CD4-positive, alpha-beta T cell (primary cell): ENCODE measurements around the gene GAL3ST1. TPM values are rescaled to one million over a fixed set of nuclear protein-coding genes. Genes with fewer than 3 reads are reported as not detected.

Source experiments
- ATAC-seq: fragments of 200-7000 bp; cut with Tn5 transposase; one replicate; pipeline ENCODE4 v1.10.0; 2022; ENCODE audit warnings: mild to moderate bottlenecking; ENCODE audit not compliant: poor library complexity
- CTCF ChIA-PET: fragments of 350-600 bp; sonication (Branson Sonifier 250); formaldehyde crosslinking; loops from one replicate; lab custom pipeline; 2021; ENCODE audit warnings: antibody characterized with exemption, inconsistent platforms; lab: Charles Lee
- POLR2A ChIA-PET: fragments of 350-600 bp; sonication (Branson Sonifier 250); formaldehyde crosslinking; loops from one replicate; lab custom pipeline; 2021; ENCODE audit warnings: antibody characterized with exemption, inconsistent platforms; lab: Charles Lee
- DNase-seq, 14 experiments: peaks; one replicate each; pipeline ENCODE4 v3.0.0-alpha.2; 2013 to 2020; ENCODE audit warnings: mixed read lengths in 2 of 14
- H3K27ac ChIP-seq, 2 donors: one replicate each; pipeline versions ENCODE4 v1.5.1 to v1.7.0; 2013; ENCODE audit warnings: low read length in 2 of 2, low read depth in 1 of 2, mild to moderate bottlenecking in 1 of 2
- H3K27me3 ChIP-seq, 2 experiments: 1 replicate in 1 of 2; 2 replicates in 1 of 2; pipeline versions ENCODE4 v1.6.1 to v1.7.0; 2013; ENCODE audit warnings: low read length in 2 of 2, control low read depth in 1 of 2, mild to moderate bottlenecking in 1 of 2, moderate library complexity in 1 of 2; ENCODE audit not compliant: insufficient read depth in 2 of 2, control insufficient read depth in 1 of 2
- H3K36me3 ChIP-seq: one replicate; pipeline ENCODE4 v1.6.1; 2013; ENCODE audit warnings: low read length, control low read depth; ENCODE audit not compliant: insufficient read depth
- H3K4me1 ChIP-seq: one replicate; pipeline ENCODE4 v1.6.1; 2013; ENCODE audit warnings: low read length, control low read depth; ENCODE audit not compliant: insufficient read depth
- H3K4me3 ChIP-seq: one replicate; pipeline ENCODE4 v1.5.1; 2013; ENCODE audit warnings: mild to moderate bottlenecking, low read length, moderate library complexity
- H3K9me3 ChIP-seq, 2 experiments: 1 replicate in 1 of 2; 2 replicates in 1 of 2; pipeline versions ENCODE4 v1.6.1 to v1.7.0; 2013; ENCODE audit warnings: low read length in 2 of 2, mild to moderate bottlenecking in 2 of 2, control low read depth in 1 of 2, moderate library complexity in 1 of 2; ENCODE audit not compliant: control insufficient read depth in 1 of 2, insufficient read depth in 1 of 2
- H3K27ac Mint-ChIP-seq: one replicate; pipeline ENCODE4 v1.8.0; 2020; ENCODE audit warnings: mixed read lengths
- H3K27me3 Mint-ChIP-seq: one replicate; pipeline ENCODE4 v1.8.0; 2021; ENCODE audit warnings: mixed read lengths
- H3K36me3 Mint-ChIP-seq: one replicate; pipeline ENCODE4 v1.8.0; 2021; ENCODE audit warnings: low read depth, mixed read lengths
- H3K4me1 Mint-ChIP-seq: one replicate; pipeline ENCODE4 v1.8.0; 2021; ENCODE audit warnings: low read depth, mixed read lengths
- H3K4me3 Mint-ChIP-seq: one replicate; pipeline ENCODE4 v1.8.0; 2020; ENCODE audit warnings: mild to moderate bottlenecking, mixed read lengths
- H3K9me3 Mint-ChIP-seq: one replicate; pipeline ENCODE4 v1.8.0; 2020; ENCODE audit warnings: mixed read lengths
- CTCF ChIP-seq: fragments of 200-600 bp; IDR thresholded peaks from one replicate; pipeline ENCODE4 v1.8.0; 2022; ENCODE audit warnings: antibody characterized with exemption, mild to moderate bottlenecking
- intact Hi-C, 2 experiments: fragments of 100-400 bp; cut with DNase I in 1 of 2; cut with micrococcal nuclease in 1 of 2; formaldehyde crosslinking; loops; one replicate each; pipeline versions ENCODE4 v1.15.1 to v1.9.0; 2023 to 2025; cut with DNase I, micrococcal nuclease
- total RNA-seq, 174 experiments: library from RNA in 2 of 174; stranded (reverse) in 2 of 174; gene quantifications; one replicate each; pipeline ENCODE4 v1.2.3 and lab custom pipeline; 2021 to 2026

GAL3ST1 gene
- total RNA-seq, 2 experiments from 2014 or later = not detected

- no peak for ATAC-seq
- Histone ChIP-seq H3K4me1 (peaks cover 31% of the 10 kb centered on the region), H3K27me3 (no peaks in the 10 kb centered on the region), H3K27ac (no peak overlapping the region), H3K9me3 (no peaks in the 10 kb centered on the region), H3K4me3 (no peak overlapping the region), H3K36me3 (no peaks in the 10 kb centered on the region)
- Mint-ChIP-seq H3K27me3 (no peaks in the 10 kb centered on the region), H3K4me3 (no peak overlapping the region), H3K27ac (no peak overlapping the region), H3K4me1 (peaks cover 16% of the 10 kb centered on the region), H3K36me3 (no peaks in the 10 kb centered on the region), H3K9me3 (no peaks in the 10 kb centered on the region)
- TF ChIP-seq CTCF = no peak
- CTCF ChIA-PET = interaction anchor here (0.6 to 0.8 kb wide), 2 partner anchors 19 to 874 kb away, joined by 3 to 4 read pairs; no protein-coding TSS in a partner anchor
- POLR2A ChIA-PET = no interaction called here
- no peak for DNase-seq
- intact Hi-C loops = loop anchor here in 1 of 2 experiments (10.0 kb wide), 1 partner anchor 210 kb away; the partner anchor contains the start of gene SEC14L2
These were observed 30.3 kb upstream of the GAL3ST1 start for GRCh38 chr22:30604723-30605122.

GRCh38 chr22:30603801-30604200 lies 29.3 kb upstream of the GAL3ST1 start:
- Mint-ChIP-seq H3K9me3 (no peaks in the 10 kb centered on the region), H3K36me3 (no peaks in the 10 kb centered on the region), H3K4me1 (peaks cover 16% of the 10 kb centered on the region), H3K27ac (no peak overlapping the region), H3K27me3 (no peaks in the 10 kb centered on the region), H3K4me3 (no peak overlapping the region)
- DNase-seq (no peak), ATAC-seq (no peak)
- Histone ChIP-seq H3K4me1 (peaks cover 26% of the 10 kb centered on the region), H3K36me3 (no peaks in the 10 kb centered on the region), H3K27me3 (no peaks in the 10 kb centered on the region), H3K4me3 (no peak overlapping the region), H3K9me3 (no peaks in the 10 kb centered on the region), H3K27ac (no peak overlapping the region)
- ChIA-PET CTCF (no interaction called here), POLR2A (no interaction called here)
- no peak for TF ChIP-seq CTCF
- intact Hi-C loops = loop anchor here in 1 of 2 experiments (10.0 kb wide), 1 partner anchor 209 kb away; the partner anchor contains the start of gene SEC14L2

- Mint-ChIP-seq H3K27ac (no peak overlapping the region), H3K36me3 (no peaks in the 10 kb centered on the region), H3K4me3 (no peak overlapping the region), H3K27me3 (no peaks in the 10 kb centered on the region), H3K9me3 (no peaks in the 10 kb centered on the region), H3K4me1 (peaks cover 10% of the 10 kb centered on the region)
- CTCF ChIA-PET = interaction anchor here (0.6 kb wide), 1 partner anchor 891 kb away, joined by 3 read pairs; no protein-coding TSS in a partner anchor
- H3K9me3 ChIP-seq = no peaks in the 10 kb centered on the region
- ATAC-seq = peak; percentile 50
- no peaks in the 10 kb centered on the region for H3K36me3 ChIP-seq
- TF ChIP-seq CTCF = no peak
- H3K4me1 ChIP-seq = peaks cover 18% of the 10 kb centered on the region
- no peak overlapping the region for H3K27ac ChIP-seq
- no peaks in the 10 kb centered on the region for H3K27me3 ChIP-seq
- POLR2A ChIA-PET = no interaction called here
- H3K4me3 ChIP-seq = no peak overlapping the region
- peak in 4 of 14 experiments; percentile 4 to 67 (median 46) for DNase-seq
- intact Hi-C loops = loop anchor here in 1 of 2 experiments (10.0 kb wide), 1 partner anchor 207 kb away; the partner anchor contains the start of gene SEC14L2
These were observed 27.6 kb upstream of the GAL3ST1 start for GRCh38 chr22:30602049-30602448.
